GM23248 (cell line): Measurements from ENCODE around the gene ATE1.

Source experiments
- EZH2 ChIP-seq: fragments of 200-600 bp; sonication (generic); IDR thresholded peaks from 2 replicates; pipeline ENCODE4 v1.6.1; 2018; ENCODE audit warnings: antibody characterized with exemption, mild to moderate bottlenecking; ENCODE audit not compliant: insufficient read depth, poor library complexity, severe bottlenecking
- EZH2phosphoT487 ChIP-seq: fragments of 200-600 bp; sonication (generic); IDR thresholded peaks from 2 replicates; pipeline ENCODE4 v1.6.1; 2018; ENCODE audit warnings: antibody characterized with exemption, moderate library complexity, mild to moderate bottlenecking, low read depth; ENCODE audit not compliant: insufficient read depth

DNA sequence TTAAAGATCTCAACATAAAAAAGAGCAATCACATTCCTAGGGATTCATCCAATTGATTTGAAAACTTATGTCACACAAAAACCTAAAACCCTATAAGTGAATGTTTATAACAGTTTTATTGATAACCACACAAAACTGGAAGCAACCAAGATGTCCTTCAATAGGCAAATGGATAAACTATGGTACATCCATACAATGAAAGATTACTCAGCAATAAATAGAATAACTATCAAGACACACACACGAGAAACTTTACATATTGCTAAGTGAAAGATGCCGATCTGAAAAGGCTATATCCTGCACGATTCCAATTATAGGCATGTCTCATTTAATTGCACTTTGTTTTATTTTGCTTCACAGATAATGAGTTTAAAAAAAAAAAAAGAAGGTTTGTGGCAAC, 83.3 kb downstream of the ATE1 start:
- TF ChIP-seq EZH2phosphoT487 (no peak), EZH2 (no peak)
